Activated naive CD8-positive, alpha-beta T cell treated with anti-CD3 and anti-CD28 coated beads for 36 hours (primary cell): ENCODE results near the gene UBL4A. TPM values are rescaled to one million over a fixed set of nuclear protein-coding genes. Genes with fewer than 3 reads are reported as not detected.

Experiments used
- DNase-seq: peaks from one replicate; pipeline ENCODE4 v3.0.0; 2021
- H3K27ac Mint-ChIP-seq: one replicate; pipeline ENCODE4 v1.8.0; 2022; ENCODE audit warnings: mild to moderate bottlenecking, moderate library complexity, mixed read lengths
- H3K27me3 Mint-ChIP-seq: one replicate; pipeline ENCODE4 v1.8.0; 2022; ENCODE audit warnings: mild to moderate bottlenecking, mixed read lengths
- H3K36me3 Mint-ChIP-seq: one replicate; pipeline ENCODE4 v1.8.0; 2021; ENCODE audit warnings: mild to moderate bottlenecking, mixed read lengths
- H3K4me1 Mint-ChIP-seq: one replicate; pipeline ENCODE4 v1.8.0; 2021; ENCODE audit warnings: mixed read lengths
- H3K4me3 Mint-ChIP-seq: one replicate; pipeline ENCODE4 v1.8.0; 2022; ENCODE audit warnings: mild to moderate bottlenecking, moderate library complexity, mixed read lengths
- H3K9me3 Mint-ChIP-seq: one replicate; pipeline ENCODE4 v1.8.0; 2022; ENCODE audit warnings: mixed read lengths
- total RNA-seq, 2 experiments: library from RNA; stranded (reverse); gene quantifications; one replicate each; pipeline ENCODE4 v1.2.3, GENCODE V29; 2021

The UBL4A gene
- total RNA-seq, 2 experiments from 2014 or later: 53.2 to 54.7 TPM

DNA sequence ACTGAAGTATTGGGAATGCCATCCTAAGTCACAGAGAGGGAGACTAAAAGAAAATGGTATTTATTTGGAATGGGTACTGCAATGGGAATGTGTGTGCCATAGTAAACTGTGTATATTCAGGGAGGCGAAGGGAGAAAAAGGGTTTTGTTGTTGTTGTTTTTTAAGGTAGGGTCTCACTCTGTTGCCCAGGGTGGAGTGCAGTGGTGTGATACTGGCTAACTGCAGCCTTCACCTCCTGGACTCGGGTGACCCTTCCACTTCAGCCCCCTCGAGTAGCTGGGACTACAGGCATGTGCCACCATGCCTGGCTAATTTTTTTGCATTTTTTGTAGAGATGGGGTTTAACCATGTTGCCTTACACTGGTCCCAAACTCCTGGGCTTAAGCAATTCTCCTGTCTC, 8.3 kb upstream of the UBL4A start:
- H3K27ac Mint-ChIP-seq: no peak overlapping the region
- H3K9me3 Mint-ChIP-seq: no peaks in the 10 kb centered on the region
- H3K4me3 Mint-ChIP-seq: no peak overlapping the region
- no peaks in the 10 kb centered on the region for H3K27me3 Mint-ChIP-seq
- H3K4me1 Mint-ChIP-seq: peaks cover 3% of the 10 kb centered on the region
- no peak for DNase-seq
- H3K36me3 Mint-ChIP-seq: no peaks in the 10 kb centered on the region

DNA sequence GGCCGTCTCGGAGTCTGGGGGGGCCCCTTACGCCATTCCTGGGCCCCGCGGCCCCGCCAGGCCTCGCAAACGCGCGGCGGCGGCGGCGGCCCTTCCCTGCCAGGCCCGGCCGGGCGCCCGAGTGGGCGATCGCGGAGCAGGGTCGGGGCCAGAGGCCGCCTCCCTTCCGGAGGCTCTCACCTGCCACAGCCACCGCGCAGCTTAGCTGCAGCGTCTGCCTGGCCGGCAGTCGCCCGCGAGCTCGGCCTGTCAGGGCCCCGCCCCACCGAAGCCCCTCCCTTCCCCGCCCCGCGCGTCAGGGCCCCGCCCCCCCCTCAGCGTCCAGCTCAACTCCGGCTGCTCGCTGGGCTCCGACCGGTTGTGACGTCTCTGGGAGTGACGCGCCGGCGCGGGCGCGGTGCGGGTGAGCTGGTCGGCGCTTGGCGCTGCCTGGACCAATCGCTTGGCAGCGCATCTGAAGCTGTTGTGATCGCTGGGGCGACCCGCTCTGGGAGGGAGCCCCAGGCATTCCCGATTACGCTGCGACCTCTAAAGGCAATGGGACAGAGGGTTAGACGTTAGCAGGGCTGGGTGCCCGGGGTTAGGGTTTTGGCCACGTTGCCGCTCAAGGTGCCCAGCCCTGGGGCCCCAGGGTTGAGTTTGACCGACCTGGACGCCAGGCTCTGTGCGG, 4.1 kb upstream of the UBL4A start, which contains the start of gene SLC10A3:
Gene SLC10A3, minus strand, starts transcription at position 216 of the 670 bp plus-strand sequence. CDS start 1,689 bp downstream, outside the sequence.
- Mint-ChIP-seq H3K4me3 (peak within 1 kb of the TSS; percentile 86), H3K36me3 (no peaks in the 10 kb centered on the region), H3K4me1 (peaks cover 13% of the 10 kb centered on the region), H3K27ac (peak within 1 kb of the TSS; percentile 89), H3K9me3 (no peaks in the 10 kb centered on the region), H3K27me3 (no peaks in the 10 kb centered on the region)
- DNase-seq: peak; percentile 91

DNA sequence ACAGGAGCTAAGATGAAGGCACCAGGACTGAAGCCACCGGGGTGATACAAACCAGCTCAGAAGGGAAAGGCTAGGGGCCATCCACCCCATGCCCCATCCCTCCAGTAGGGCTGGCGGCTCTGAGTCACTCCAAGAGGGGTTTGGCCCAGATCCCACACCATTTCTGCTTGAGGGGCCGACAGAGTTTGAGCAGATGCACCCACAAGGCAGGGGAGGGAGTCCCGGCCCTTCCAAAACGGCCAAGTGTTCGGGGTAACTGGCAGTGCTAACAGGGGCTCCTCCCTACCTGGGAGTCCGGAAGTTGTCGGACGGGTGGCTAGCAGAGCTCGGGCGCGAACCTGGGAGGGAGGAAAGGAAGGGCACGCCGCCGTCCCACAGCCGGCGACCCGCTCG, 3.6 kb upstream of the UBL4A start:
- peak overlapping the region; percentile 85 for H3K4me3 Mint-ChIP-seq
- no peaks in the 10 kb centered on the region for H3K27me3 Mint-ChIP-seq
- peak overlapping the region; percentile 89 for H3K27ac Mint-ChIP-seq
- H3K4me1 Mint-ChIP-seq: peaks cover 14% of the 10 kb centered on the region
- H3K9me3 Mint-ChIP-seq: no peaks in the 10 kb centered on the region
- no peak for DNase-seq
- H3K36me3 Mint-ChIP-seq: no peaks in the 10 kb centered on the region

DNA sequence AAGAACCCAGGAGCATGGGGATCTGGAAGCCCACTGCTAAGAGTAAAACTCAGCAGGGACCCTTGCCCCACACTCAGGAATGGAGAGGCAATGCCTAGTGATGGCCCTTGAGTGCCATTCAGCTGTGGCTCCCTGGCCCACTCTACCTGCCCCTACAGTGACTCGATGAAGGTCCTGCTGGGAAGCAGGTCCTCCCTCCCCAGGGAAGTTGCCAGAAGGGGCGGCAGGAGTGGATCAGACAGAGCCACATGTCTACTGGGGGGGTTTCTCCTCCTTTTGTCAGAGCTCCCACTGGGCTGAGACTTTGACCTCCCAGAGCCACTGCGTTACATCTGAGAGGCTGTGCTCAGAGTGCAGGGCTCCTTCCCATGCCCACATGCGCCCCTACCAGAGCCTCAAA, 2.8 kb upstream of the UBL4A start:
- H3K4me1 Mint-ChIP-seq: peaks cover 17% of the 10 kb centered on the region
- no peaks in the 10 kb centered on the region for H3K9me3 Mint-ChIP-seq
- no peak for DNase-seq
- H3K27me3 Mint-ChIP-seq: no peaks in the 10 kb centered on the region
- H3K4me3 Mint-ChIP-seq: peak overlapping the region; percentile 85
- no peaks in the 10 kb centered on the region for H3K36me3 Mint-ChIP-seq
- H3K27ac Mint-ChIP-seq: peak overlapping the region; percentile 89

DNA sequence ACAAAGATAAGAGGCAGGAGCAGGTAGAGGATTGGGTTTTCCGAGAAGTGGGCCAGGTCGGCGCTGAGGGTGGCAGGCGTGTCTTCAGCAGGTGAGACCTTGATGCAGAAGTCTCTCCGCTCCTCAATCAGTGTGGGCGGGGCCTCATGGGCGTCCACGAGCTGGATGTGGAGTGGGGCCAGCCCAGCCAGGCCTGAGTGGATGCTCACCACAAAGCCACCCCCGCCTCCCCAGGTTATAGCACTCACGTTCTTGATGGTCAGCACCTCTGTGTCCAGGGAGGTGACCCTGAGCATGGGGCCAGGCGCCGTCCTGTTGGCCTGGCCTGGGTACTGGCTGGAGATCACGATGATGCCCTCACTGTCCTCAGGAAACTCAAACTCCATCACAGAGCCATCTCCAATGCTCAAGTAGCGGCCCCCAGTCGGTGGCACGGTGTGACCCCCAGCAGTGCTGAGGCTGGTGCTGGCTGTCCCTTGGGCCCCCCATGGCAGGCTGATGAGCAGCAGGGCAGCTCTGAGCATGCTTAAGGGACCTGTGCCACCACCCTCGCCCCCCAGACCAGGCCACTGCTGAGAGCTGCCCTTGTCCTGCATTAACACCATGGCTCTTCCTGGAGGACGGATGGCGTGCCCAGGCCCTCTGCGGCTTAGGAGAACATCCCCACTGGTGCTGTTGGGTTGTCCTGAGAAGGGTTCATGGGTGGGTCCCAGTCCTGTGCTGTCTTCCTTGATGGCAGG, 2.1 kb upstream of the UBL4A start:
- Mint-ChIP-seq H3K4me3 (peak overlapping the region; percentile 37), H3K27ac (no peak overlapping the region), H3K36me3 (peaks cover 1% of the 10 kb centered on the region), H3K9me3 (no peaks in the 10 kb centered on the region), H3K27me3 (no peaks in the 10 kb centered on the region), H3K4me1 (peaks cover 20% of the 10 kb centered on the region)
- no peak for DNase-seq

DNA sequence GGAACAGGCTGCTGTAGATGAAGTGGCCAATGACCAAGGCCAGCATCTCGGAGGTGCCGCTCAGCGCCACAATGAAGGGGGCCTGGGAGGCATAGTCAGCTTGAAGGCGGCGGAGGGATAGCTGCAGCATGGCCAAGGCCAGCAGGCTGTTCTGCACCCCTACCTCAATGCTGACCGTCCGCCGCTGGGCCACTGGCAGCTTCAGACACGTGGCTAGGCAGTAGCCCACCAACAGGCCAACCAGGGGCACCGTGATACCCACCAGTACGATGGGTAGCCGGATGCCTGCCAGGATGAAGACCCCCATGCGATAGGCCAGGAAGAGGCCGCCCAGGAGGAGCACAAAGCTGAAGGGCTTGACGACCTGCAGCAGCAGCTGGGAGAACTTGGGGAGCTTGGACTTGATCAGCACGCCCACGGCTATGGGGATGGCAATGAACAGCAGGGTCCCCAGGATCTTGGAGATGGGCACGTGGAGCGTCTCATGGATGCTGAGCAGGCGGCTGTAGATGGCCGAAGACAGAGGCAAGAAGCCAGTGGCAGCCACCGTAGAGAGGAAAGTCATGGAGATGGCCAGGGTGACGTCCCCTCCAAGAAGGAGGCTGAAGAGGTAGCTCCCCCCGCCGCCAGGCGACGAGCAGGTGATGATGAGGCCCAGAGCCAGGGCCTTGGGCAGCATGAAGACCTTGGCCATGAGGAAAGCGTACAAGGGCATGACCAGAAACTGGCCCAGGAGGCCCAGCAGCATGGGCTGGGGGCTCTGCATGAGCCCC, 1.3 kb upstream of the UBL4A start:
- Mint-ChIP-seq H3K36me3 (peaks cover 2% of the 10 kb centered on the region), H3K4me3 (peak overlapping the region; percentile 37), H3K4me1 (peaks cover 23% of the 10 kb centered on the region), H3K9me3 (no peaks in the 10 kb centered on the region), H3K27me3 (no peaks in the 10 kb centered on the region), H3K27ac (no peak overlapping the region)
- no peak for DNase-seq

DNA sequence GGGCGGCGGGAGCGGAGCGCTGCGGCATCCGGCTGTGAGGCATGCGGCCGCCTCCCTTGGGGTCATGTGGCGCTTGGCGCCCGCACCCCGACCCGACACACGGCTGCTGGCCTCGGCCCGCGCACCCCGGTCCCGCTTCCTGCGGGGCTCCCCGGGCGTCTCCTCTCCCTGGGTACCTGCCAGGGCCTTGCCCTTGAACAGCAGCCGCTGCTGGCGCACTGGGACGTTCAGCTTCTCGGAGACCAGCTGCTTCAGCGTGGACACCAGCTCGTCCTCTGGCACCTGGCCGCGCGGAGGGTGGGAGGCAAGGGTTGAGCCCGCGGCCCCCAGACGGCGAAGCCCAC, 391 bp downstream of the UBL4A start:
- DNase-seq: peak; percentile 42
- no peaks in the 10 kb centered on the region for H3K27me3 Mint-ChIP-seq
- no peaks in the 10 kb centered on the region for H3K9me3 Mint-ChIP-seq
- H3K36me3 Mint-ChIP-seq: peaks cover 2% of the 10 kb centered on the region
- no peak overlapping the region for H3K27ac Mint-ChIP-seq
- H3K4me3 Mint-ChIP-seq: peak overlapping the region; percentile 79
- H3K4me1 Mint-ChIP-seq: peaks cover 21% of the 10 kb centered on the region

DNA sequence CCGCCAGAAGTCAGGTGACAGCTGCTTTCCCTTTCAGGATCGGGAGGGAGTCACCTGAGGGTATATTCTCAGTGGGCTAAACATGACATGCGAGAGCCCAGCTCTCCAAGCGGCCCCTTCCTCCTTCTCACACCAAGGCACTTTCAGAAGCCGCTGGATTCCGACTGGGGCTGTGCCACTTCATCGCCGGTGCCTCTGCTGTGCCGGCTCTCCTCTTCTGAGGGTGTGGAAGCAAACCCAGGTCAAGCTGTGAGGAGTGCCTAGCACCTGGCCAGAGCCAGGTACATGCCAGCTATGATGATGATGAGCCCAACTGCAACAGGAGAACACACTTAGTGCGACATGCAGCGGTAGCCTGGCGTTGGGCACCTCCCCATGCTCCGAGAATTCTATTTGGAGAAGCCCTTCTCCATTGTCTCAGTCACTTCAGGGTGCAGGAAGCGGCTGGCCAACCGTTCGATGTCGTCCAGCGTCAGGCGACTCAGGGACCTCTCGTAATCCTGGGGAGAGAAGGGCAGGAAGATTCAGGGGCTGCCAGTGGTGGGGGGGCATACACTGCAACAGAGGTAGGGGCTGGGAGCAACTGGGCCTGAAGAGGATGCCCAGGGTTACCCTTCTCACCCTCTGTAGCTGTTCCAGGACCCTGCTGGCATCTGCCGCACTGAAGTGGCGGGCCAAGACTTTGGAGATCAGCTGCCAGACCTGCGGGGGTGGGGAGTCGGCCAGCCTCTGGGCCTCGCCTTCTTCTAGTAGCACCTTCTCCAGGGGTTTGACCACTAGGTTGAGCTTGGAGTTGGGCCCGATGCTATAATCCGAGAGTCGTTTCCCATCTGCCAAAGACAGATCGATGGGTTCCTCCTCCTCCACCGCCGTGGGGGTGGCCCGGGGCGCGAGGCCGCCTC, 1.0 kb downstream of the UBL4A start:
- DNase-seq: no peak
- H3K36me3 Mint-ChIP-seq: peaks cover 2% of the 10 kb centered on the region
- peak overlapping the region; percentile 79 for H3K4me3 Mint-ChIP-seq
- H3K4me1 Mint-ChIP-seq: peaks cover 21% of the 10 kb centered on the region
- peak overlapping the region; percentile 80 for H3K27ac Mint-ChIP-seq
- H3K9me3 Mint-ChIP-seq: no peaks in the 10 kb centered on the region
- H3K27me3 Mint-ChIP-seq: no peaks in the 10 kb centered on the region

DNA sequence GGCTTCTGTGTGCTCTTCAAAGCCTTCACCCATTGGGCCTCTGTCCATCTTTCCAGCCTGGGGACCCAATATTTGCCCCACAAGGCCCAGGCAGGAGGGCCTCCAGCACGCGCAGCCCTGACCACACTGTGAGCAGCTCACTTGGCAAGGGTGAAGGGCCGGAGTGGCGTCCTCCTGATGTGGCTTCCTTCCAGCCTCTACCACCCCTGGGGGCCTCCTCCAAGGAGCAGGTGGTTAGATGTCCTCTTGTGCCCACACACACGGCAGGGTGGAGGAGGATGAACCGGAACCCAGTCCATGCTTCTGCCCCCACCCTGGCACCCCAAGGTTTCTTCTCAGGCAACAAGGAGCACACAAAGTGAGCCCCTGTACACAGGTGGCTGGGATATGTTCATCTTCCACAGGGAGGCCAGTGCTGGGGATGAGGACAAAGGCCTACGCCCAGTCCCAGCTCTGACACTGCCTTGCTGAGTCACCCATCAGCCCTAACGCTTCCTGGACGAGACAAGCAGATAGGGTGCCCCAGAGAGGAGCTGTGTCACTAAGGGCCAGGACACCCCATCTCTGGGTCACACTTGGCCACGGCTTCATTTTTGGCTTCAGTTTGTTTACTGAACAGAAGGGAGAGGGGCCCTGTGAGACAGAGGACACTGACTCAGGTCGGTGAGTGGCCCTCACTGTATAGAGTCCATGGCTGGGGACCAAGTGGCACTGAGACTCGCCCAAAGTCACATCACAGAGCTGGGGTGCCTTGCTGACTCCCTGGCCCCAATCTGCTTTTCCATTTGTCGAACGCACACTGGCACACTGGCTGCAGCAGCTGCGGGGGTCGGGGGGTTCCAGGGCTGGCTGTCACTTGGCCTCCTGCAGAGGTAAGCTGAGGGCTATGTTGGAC, 1.9 kb downstream of the UBL4A start:
- DNase-seq: no peak
- peaks cover 2% of the 10 kb centered on the region for H3K36me3 Mint-ChIP-seq

DNA sequence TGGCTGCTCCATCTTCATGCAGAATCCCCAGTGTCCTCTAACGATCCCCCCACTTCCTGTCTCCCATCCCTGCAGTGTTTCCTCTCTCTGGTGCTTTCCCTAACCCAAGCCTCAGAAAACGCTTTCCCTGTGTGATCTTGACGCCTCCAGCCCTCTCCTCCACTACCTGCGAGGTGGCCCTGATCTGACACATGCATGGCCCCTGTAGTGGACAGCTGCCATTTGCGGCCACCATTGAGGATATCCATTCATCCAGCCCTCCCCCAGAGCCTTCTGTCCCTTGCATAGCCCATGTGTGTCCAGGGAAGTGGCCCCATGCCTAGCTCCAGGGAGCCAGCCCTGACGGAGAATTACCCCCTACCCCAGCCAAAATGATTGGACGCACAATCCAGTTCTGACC, 3.1 kb downstream of the UBL4A start:
- Mint-ChIP-seq H3K4me3 (no peak overlapping the region), H3K9me3 (no peaks in the 10 kb centered on the region), H3K36me3 (peaks cover 3% of the 10 kb centered on the region), H3K27me3 (no peaks in the 10 kb centered on the region), H3K27ac (no peak overlapping the region), H3K4me1 (peaks cover 16% of the 10 kb centered on the region)
- no peak for DNase-seq

More for the DNA sequence above, 1.9 kb downstream of the UBL4A start:
- peak overlapping the region; percentile 51 for H3K4me3 Mint-ChIP-seq
- no peaks in the 10 kb centered on the region for H3K9me3 Mint-ChIP-seq
- H3K27me3 Mint-ChIP-seq: no peaks in the 10 kb centered on the region
- H3K4me1 Mint-ChIP-seq: peaks cover 18% of the 10 kb centered on the region
- H3K27ac Mint-ChIP-seq: peak overlapping the region; percentile 42

DNA sequence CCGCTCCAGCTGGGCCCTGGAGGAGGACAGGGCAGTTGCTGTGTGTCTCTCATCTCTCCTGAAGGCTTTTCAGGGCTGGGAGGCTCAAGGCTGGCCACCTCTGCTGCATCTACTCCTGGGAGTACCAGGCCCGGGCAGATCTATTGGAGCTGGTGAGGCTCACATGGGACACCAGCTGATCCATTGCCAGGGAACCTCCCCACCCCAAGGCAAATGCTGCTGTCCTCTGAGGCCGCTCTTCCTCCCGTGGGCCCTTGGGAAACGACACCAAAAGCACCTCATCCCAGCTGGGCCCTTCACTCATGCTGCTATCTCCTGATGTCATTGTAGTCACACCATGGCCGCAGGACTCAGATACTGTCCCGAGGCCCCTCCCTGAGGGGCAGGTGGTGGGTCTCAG, 3.6 kb downstream of the UBL4A start:
- DNase-seq: no peak
- H3K36me3 Mint-ChIP-seq: peaks cover 3% of the 10 kb centered on the region
- H3K9me3 Mint-ChIP-seq: no peaks in the 10 kb centered on the region
- H3K27ac Mint-ChIP-seq: no peak overlapping the region
- no peak overlapping the region for H3K4me3 Mint-ChIP-seq
- peaks cover 14% of the 10 kb centered on the region for H3K4me1 Mint-ChIP-seq
- no peaks in the 10 kb centered on the region for H3K27me3 Mint-ChIP-seq

DNA sequence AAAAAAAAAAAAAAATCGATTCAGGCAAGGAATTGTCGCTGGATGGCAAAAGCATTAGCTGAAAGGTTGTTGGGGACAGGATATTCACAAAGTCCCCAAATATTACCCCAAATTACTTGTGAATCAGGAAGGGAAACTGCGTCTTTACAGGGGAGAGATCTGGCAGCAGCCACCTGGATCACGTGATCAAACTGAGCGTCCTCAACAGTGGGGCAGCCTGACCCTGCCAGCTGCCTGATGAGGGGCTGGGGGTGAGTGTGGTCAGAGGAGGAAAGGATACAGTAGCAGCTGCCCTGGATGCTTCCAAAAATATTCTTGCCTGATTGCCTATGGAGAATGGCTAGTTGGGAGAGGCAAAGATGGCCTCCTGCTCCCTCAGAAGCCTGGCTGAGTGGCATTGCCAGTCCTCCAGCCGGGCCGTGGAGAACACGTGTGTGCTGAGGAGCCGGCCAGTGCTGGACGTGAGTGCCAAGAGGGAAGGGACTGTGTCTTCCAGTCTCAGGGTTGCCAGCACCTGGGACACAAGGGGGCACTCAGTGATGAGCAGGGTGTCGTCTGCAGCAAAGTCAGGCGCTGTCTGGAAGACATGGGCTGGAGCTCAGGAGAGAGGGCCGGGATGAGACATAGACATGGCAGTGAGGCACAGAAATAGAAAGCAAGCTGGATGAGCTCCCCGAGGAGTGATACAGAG, 4.4 kb downstream of the UBL4A start:
- no peaks in the 10 kb centered on the region for H3K9me3 Mint-ChIP-seq
- DNase-seq: no peak
- H3K27me3 Mint-ChIP-seq: no peaks in the 10 kb centered on the region
- H3K4me3 Mint-ChIP-seq: no peak overlapping the region
- H3K36me3 Mint-ChIP-seq: peaks cover 5% of the 10 kb centered on the region
- H3K27ac Mint-ChIP-seq: no peak overlapping the region
- peaks cover 21% of the 10 kb centered on the region for H3K4me1 Mint-ChIP-seq

DNA sequence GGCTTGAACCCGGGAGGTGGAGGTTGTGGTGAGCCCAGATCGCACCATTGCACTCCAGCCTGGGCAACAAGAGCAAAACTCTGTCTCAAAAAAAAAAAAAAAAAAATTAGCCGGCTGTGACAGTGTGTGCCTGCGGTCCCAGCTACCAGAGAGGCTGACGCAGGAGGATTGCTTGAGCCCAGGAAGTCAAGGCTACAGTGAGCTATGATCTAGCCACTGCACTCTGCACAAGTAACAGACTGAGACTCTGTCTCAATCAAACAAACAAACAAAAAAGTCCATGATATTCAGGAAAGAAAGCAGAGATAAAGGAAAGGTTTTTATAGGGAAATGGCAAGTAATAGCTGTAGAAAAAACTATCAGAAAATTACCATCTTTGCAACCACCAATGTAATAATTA, 5.2 kb downstream of the UBL4A start:
- peaks cover 20% of the 10 kb centered on the region for H3K4me1 Mint-ChIP-seq
- H3K27me3 Mint-ChIP-seq: no peaks in the 10 kb centered on the region
- H3K4me3 Mint-ChIP-seq: no peak overlapping the region
- no peaks in the 10 kb centered on the region for H3K9me3 Mint-ChIP-seq
- no peak overlapping the region for H3K27ac Mint-ChIP-seq
- H3K36me3 Mint-ChIP-seq: peaks cover 5% of the 10 kb centered on the region
- DNase-seq: no peak
